ENCODE data around the gene MDC1.
"Not testable (repeated sequence)": the region's sequence is repeated elsewhere in the genome, so short reads cannot be mapped to it uniquely, and the experiment has no call there.

Gene MDC1

GRCh38 chr6:30717845-30718720 is 1.0 kb upstream of the MDC1 start:
- peak overlapping the region; percentile 91 to 93 for H3K27ac ChIP-seq (ENCODE audit: low read depth in 2 of 2, low read length in 2 of 2)
- H3K9me3 ChIP-seq (ENCODE audit: control insufficient read depth in 2 of 2, low read length in 2 of 2); H3K27me3 ChIP-seq (ENCODE audit: control insufficient read depth in 2 of 2, insufficient read depth in 2 of 2, low read length in 2 of 2): not testable (repeated sequence)
- H3K4me1 ChIP-seq (ENCODE audit: control insufficient read depth in 2 of 2, insufficient read depth in 2 of 2, low read length in 2 of 2): peaks cover 17 to 28% of the 10 kb centered on the region in 2 donors
- H3K36me3 ChIP-seq (ENCODE audit: control insufficient read depth in 2 of 2, insufficient read depth in 2 of 2, low read length in 2 of 2): peaks cover 4 to 14% of the 10 kb centered on the region in 2 donors
- H3K4me3 ChIP-seq (ENCODE audit: low read length in 2 of 2): peak overlapping the region; percentile 76 to 89
- peak overlapping the region; percentile 72 to 78 for H3K9ac ChIP-seq (ENCODE audit: low read depth in 1 of 2, low read length in 2 of 2)

- H3K27me3 ChIP-seq (ENCODE audit: control insufficient read depth in 2 of 2, insufficient read depth in 2 of 2, low read length in 2 of 2): no peaks in the 10 kb centered on the region
- no peaks in the 10 kb centered on the region for H3K9me3 ChIP-seq (ENCODE audit: control insufficient read depth in 2 of 2, low read length in 2 of 2)
- H3K9ac ChIP-seq (ENCODE audit: low read depth in 1 of 2, low read length in 2 of 2): peak overlapping the region; percentile 72 to 82
- peak overlapping the region; percentile 76 to 89 for H3K4me3 ChIP-seq (ENCODE audit: low read length in 2 of 2)
- peaks cover 13 to 18% of the 10 kb centered on the region in 2 donors for H3K36me3 ChIP-seq (ENCODE audit: control insufficient read depth in 2 of 2, insufficient read depth in 2 of 2, low read length in 2 of 2)
- peaks cover 7 to 24% of the 10 kb centered on the region in 2 donors for H3K4me1 ChIP-seq (ENCODE audit: control insufficient read depth in 2 of 2, insufficient read depth in 2 of 2, low read length in 2 of 2)
- peak overlapping the region; percentile 84 to 91 for H3K27ac ChIP-seq (ENCODE audit: low read depth in 2 of 2, low read length in 2 of 2)
Observed at GRCh38 chr6:30716879-30717128, 277 bp downstream of the MDC1 start.

- Histone ChIP-seq H3K9me3 (ENCODE audit: control insufficient read depth in 2 of 2, low read length in 2 of 2) (no peaks in the 10 kb centered on the region), H3K9ac (ENCODE audit: low read depth in 1 of 2, low read length in 2 of 2) (no peak overlapping the region), H3K27me3 (ENCODE audit: control insufficient read depth in 2 of 2, insufficient read depth in 2 of 2, low read length in 2 of 2) (no peaks in the 10 kb centered on the region), H3K4me1 (ENCODE audit: control insufficient read depth in 2 of 2, insufficient read depth in 2 of 2, low read length in 2 of 2) (peaks cover 5 to 15% of the 10 kb centered on the region in 2 donors), H3K27ac (ENCODE audit: low read depth in 2 of 2, low read length in 2 of 2) (no peak overlapping the region), H3K4me3 (ENCODE audit: low read length in 2 of 2) (no peak overlapping the region), H3K36me3 (ENCODE audit: control insufficient read depth in 2 of 2, insufficient read depth in 2 of 2, low read length in 2 of 2) (peaks cover 17 to 27% of the 10 kb centered on the region in 2 donors)
Observed at GRCh38 chr6:30714263-30714662, 2.8 kb downstream of the MDC1 start.

GRCh38 chr6:30712441-30712945 is 4.6 kb downstream of the MDC1 start:
- Histone ChIP-seq H3K27ac (ENCODE audit: low read depth in 2 of 2, low read length in 2 of 2) (no peak overlapping the region), H3K9ac (ENCODE audit: low read depth in 1 of 2, low read length in 2 of 2) (no peak overlapping the region), H3K9me3 (ENCODE audit: control insufficient read depth in 2 of 2, low read length in 2 of 2) (no peaks in the 10 kb centered on the region), H3K36me3 (ENCODE audit: control insufficient read depth in 2 of 2, insufficient read depth in 2 of 2, low read length in 2 of 2) (peaks cover 17 to 34% of the 10 kb centered on the region in 2 donors), H3K4me1 (ENCODE audit: control insufficient read depth in 2 of 2, insufficient read depth in 2 of 2, low read length in 2 of 2) (peaks cover 5 to 8% of the 10 kb centered on the region in 2 donors), H3K4me3 (ENCODE audit: low read length in 2 of 2) (no peak overlapping the region), H3K27me3 (ENCODE audit: control insufficient read depth in 2 of 2, insufficient read depth in 2 of 2, low read length in 2 of 2) (no peaks in the 10 kb centered on the region)

GRCh38 chr6:30711758-30712380 is 5.2 kb downstream of the MDC1 start:
- Histone ChIP-seq H3K9me3 (ENCODE audit: control insufficient read depth in 2 of 2, low read length in 2 of 2) (no peaks in the 10 kb centered on the region), H3K4me1 (ENCODE audit: control insufficient read depth in 2 of 2, insufficient read depth in 2 of 2, low read length in 2 of 2) (peaks cover 4 to 6% of the 10 kb centered on the region in 2 donors), H3K27me3 (ENCODE audit: control insufficient read depth in 2 of 2, insufficient read depth in 2 of 2, low read length in 2 of 2) (no peaks in the 10 kb centered on the region), H3K4me3 (ENCODE audit: low read length in 2 of 2) (no peak overlapping the region), H3K27ac (ENCODE audit: low read depth in 2 of 2, low read length in 2 of 2) (no peak overlapping the region), H3K9ac (ENCODE audit: low read depth in 1 of 2, low read length in 2 of 2) (no peak overlapping the region), H3K36me3 (ENCODE audit: control insufficient read depth in 2 of 2, insufficient read depth in 2 of 2, low read length in 2 of 2) (peaks cover 20 to 37% of the 10 kb centered on the region in 2 donors)

- H3K27me3 ChIP-seq (ENCODE audit: control insufficient read depth in 2 of 2, insufficient read depth in 2 of 2, low read length in 2 of 2): no peaks in the 10 kb centered on the region
- no peaks in the 10 kb centered on the region for H3K9me3 ChIP-seq (ENCODE audit: control insufficient read depth in 2 of 2, low read length in 2 of 2)
- H3K27ac ChIP-seq (ENCODE audit: low read depth in 2 of 2, low read length in 2 of 2): no peak overlapping the region
- H3K4me3 ChIP-seq (ENCODE audit: low read length in 2 of 2): no peak overlapping the region
- H3K4me1 ChIP-seq (ENCODE audit: control insufficient read depth in 2 of 2, insufficient read depth in 2 of 2, low read length in 2 of 2): no peaks in the 10 kb centered on the region
- no peak overlapping the region for H3K9ac ChIP-seq (ENCODE audit: low read depth in 1 of 2, low read length in 2 of 2)
- H3K36me3 ChIP-seq (ENCODE audit: control insufficient read depth in 2 of 2, insufficient read depth in 2 of 2, low read length in 2 of 2): peaks cover 20 to 37% of the 10 kb centered on the region in 2 donors
Observed at GRCh38 chr6:30709101-30709868, 7.8 kb downstream of the MDC1 start.

GRCh38 chr6:30707281-30707850 is 9.7 kb downstream of the MDC1 start:
- Histone ChIP-seq H3K9ac (ENCODE audit: low read depth in 1 of 2, low read length in 2 of 2) (no peak overlapping the region), H3K36me3 (ENCODE audit: control insufficient read depth in 2 of 2, insufficient read depth in 2 of 2, low read length in 2 of 2) (peaks cover 19 to 32% of the 10 kb centered on the region in 2 donors), H3K4me1 (ENCODE audit: control insufficient read depth in 2 of 2, insufficient read depth in 2 of 2, low read length in 2 of 2) (no peaks in the 10 kb centered on the region), H3K27ac (ENCODE audit: low read depth in 2 of 2, low read length in 2 of 2) (no peak overlapping the region), H3K9me3 (ENCODE audit: control insufficient read depth in 2 of 2, low read length in 2 of 2) (no peaks in the 10 kb centered on the region), H3K27me3 (ENCODE audit: control insufficient read depth in 2 of 2, insufficient read depth in 2 of 2, low read length in 2 of 2) (no peaks in the 10 kb centered on the region), H3K4me3 (ENCODE audit: low read length in 2 of 2) (no peak overlapping the region)

GRCh38 chr6:30705620-30706019 is 11.5 kb downstream of the MDC1 start:
- no peak overlapping the region for H3K27ac ChIP-seq (ENCODE audit: low read depth in 2 of 2, low read length in 2 of 2)
- no peaks in the 10 kb centered on the region for H3K27me3 ChIP-seq (ENCODE audit: control insufficient read depth in 2 of 2, insufficient read depth in 2 of 2, low read length in 2 of 2)
- no peaks in the 10 kb centered on the region for H3K9me3 ChIP-seq (ENCODE audit: control insufficient read depth in 2 of 2, low read length in 2 of 2)
- no peaks in the 10 kb centered on the region for H3K4me1 ChIP-seq (ENCODE audit: control insufficient read depth in 2 of 2, insufficient read depth in 2 of 2, low read length in 2 of 2)
- no peak overlapping the region for H3K4me3 ChIP-seq (ENCODE audit: low read length in 2 of 2)
- peaks cover 10 to 22% of the 10 kb centered on the region in 2 donors for H3K36me3 ChIP-seq (ENCODE audit: control insufficient read depth in 2 of 2, insufficient read depth in 2 of 2, low read length in 2 of 2)
- no peak overlapping the region for H3K9ac ChIP-seq (ENCODE audit: low read depth in 1 of 2, low read length in 2 of 2)

- H3K27ac ChIP-seq (ENCODE audit: low read depth in 2 of 2, low read length in 2 of 2): no peak overlapping the region
- peaks cover 10 to 20% of the 10 kb centered on the region in 2 donors for H3K36me3 ChIP-seq (ENCODE audit: control insufficient read depth in 2 of 2, insufficient read depth in 2 of 2, low read length in 2 of 2)
- H3K4me1 ChIP-seq (ENCODE audit: control insufficient read depth in 2 of 2, insufficient read depth in 2 of 2, low read length in 2 of 2): no peaks in the 10 kb centered on the region
- H3K4me3 ChIP-seq (ENCODE audit: low read length in 2 of 2): no peak overlapping the region
- no peak overlapping the region for H3K9ac ChIP-seq (ENCODE audit: low read depth in 1 of 2, low read length in 2 of 2)
- H3K27me3 ChIP-seq (ENCODE audit: control insufficient read depth in 2 of 2, insufficient read depth in 2 of 2, low read length in 2 of 2): no peaks in the 10 kb centered on the region
- no peaks in the 10 kb centered on the region for H3K9me3 ChIP-seq (ENCODE audit: control insufficient read depth in 2 of 2, low read length in 2 of 2)
Observed at GRCh38 chr6:30703821-30704220, 13.3 kb downstream of the MDC1 start.
